Neural cell (in vitro differentiated cells): ENCODE results near the gene SGCB. TPM values are rescaled to one million over a fixed set of nuclear protein-coding genes. Genes with fewer than 3 reads are reported as not detected.

Experiments
- H2AFZ ChIP-seq: fragments of 200-600, 300-800 bp; sonication (generic), shearing (Covaris generic); 2 replicates; pipeline ENCODE4 v1.6.0; 2014; ENCODE audit warnings: low read depth, mild to moderate bottlenecking, antibody characterized with exemption, low read length, moderate library complexity
- H3F3A ChIP-seq: fragments of 200-600 bp; shearing (Covaris generic); 2 replicates; pipeline ENCODE4 v1.6.1; 2016; ENCODE audit warnings: mild to moderate bottlenecking, moderate library complexity, mixed read lengths, antibody characterized with exemption, low read length; ENCODE audit not compliant: insufficient read depth, poor library complexity, severe bottlenecking
- H3K27ac ChIP-seq: fragments of 200-600, 300-800 bp; sonication (generic), shearing (Covaris generic); 2 replicates; pipeline ENCODE4 v1.5.1; 2014; ENCODE audit warnings: mild to moderate bottlenecking, low read length, moderate library complexity
- H3K27me3 ChIP-seq: fragments of 300-800, 200-600 bp; sonication (generic), shearing (Covaris generic); 2 replicates; pipeline ENCODE4 v1.6.0; 2014; ENCODE audit warnings: mild to moderate bottlenecking, low read depth, low read length, moderate library complexity; ENCODE audit not compliant: insufficient read depth
- H3K36me3 ChIP-seq: fragments of 300-800, 200-600 bp; sonication (generic), shearing (Covaris generic); 2 replicates; pipeline ENCODE4 v1.5.1; 2014; ENCODE audit warnings: mild to moderate bottlenecking, antibody characterized with exemption, low read length, moderate library complexity; ENCODE audit not compliant: insufficient read depth
- H3K4me2 ChIP-seq: fragments of 300-800, 200-600 bp; sonication (generic), shearing (Covaris generic); 2 replicates; pipeline ENCODE4 v1.6.0; 2014; ENCODE audit warnings: mild to moderate bottlenecking, low read length
- H3K4me3 ChIP-seq: fragments of 300-800, 200-600 bp; sonication (generic), shearing (Covaris generic); 2 replicates; pipeline ENCODE4 v1.5.1; 2014; ENCODE audit warnings: mild to moderate bottlenecking, low read length, moderate library complexity
- H3K79me2 ChIP-seq: fragments of 200-600 bp; shearing (Covaris generic); replicated peaks from 2 replicates; pipeline ENCODE4 v1.6.0; 2014; ENCODE audit warnings: mild to moderate bottlenecking, low read length, moderate library complexity; ENCODE audit not compliant: insufficient read depth
- H3K9ac ChIP-seq: fragments of 300-800, 200-600 bp; sonication (generic), shearing (Covaris generic); 2 replicates; pipeline ENCODE4 v1.6.1; 2016; ENCODE audit warnings: mild to moderate bottlenecking, low read length, mixed read lengths
- H3K9me2 ChIP-seq: fragments of 200-600 bp; shearing (Covaris generic); 2 replicates; pipeline ENCODE4 v1.6.1; 2016; ENCODE audit warnings: mild to moderate bottlenecking, low read length, mixed read lengths; ENCODE audit not compliant: insufficient read depth
- H3K9me3 ChIP-seq: fragments of 200-600, 300-800 bp; sonication (generic), shearing (Covaris generic); 2 replicates; pipeline ENCODE4 v1.6.1; 2016; ENCODE audit warnings: mild to moderate bottlenecking, mixed run types, low read length, moderate library complexity, mixed read lengths
- H4K20me1 ChIP-seq: fragments of 200-600 bp; shearing (Covaris generic); 2 replicates; pipeline ENCODE4 v1.6.1; 2016; ENCODE audit warnings: mild to moderate bottlenecking, mixed run types; ENCODE audit not compliant: insufficient read depth
- CTCF ChIP-seq: fragments of 450-650 bp; IDR thresholded peaks from 2 replicates; pipeline ENCODE4 v1.5.1; 2014; ENCODE audit warnings: antibody characterized with exemption, mild to moderate bottlenecking, moderate library complexity; ENCODE audit not compliant: poor library complexity, severe bottlenecking
- EP300 ChIP-seq: fragments of 450-650 bp; conservative IDR thresholded peaks from 2 replicates; pipeline ENCODE4 v1.6.1; 2014; ENCODE audit warnings: antibody characterized with exemption, mild to moderate bottlenecking, moderate library complexity; ENCODE audit not compliant: poor library complexity, severe bottlenecking
- EZH2 ChIP-seq: fragments of 200-600, 300-800 bp; shearing (Covaris generic), sonication (generic); IDR thresholded peaks from 2 replicates; pipeline ENCODE4 v1.6.1; 2014; ENCODE audit warnings: antibody characterized with exemption, low read length, borderline replicate concordance, mild to moderate bottlenecking; ENCODE audit not compliant: insufficient read depth, poor library complexity, severe bottlenecking
- MXI1 ChIP-seq: fragments of 450-650 bp; conservative IDR thresholded peaks from 2 replicates; pipeline ENCODE4 v1.6.1; 2014; ENCODE audit warnings: antibody characterized with exemption, mild to moderate bottlenecking; ENCODE audit not compliant: poor library complexity, severe bottlenecking
- POLR2AphosphoS5 ChIP-seq: IDR thresholded peaks from 2 replicates; pipeline ENCODE4 v1.6.1; 2012
- RAD21 ChIP-seq: fragments of 450-650 bp; conservative IDR thresholded peaks from 2 replicates; pipeline ENCODE4 v1.6.1; 2014; ENCODE audit warnings: antibody characterized with exemption, mild to moderate bottlenecking, moderate library complexity
- REST ChIP-seq: IDR thresholded peaks from 2 replicates; pipeline ENCODE4 v1.6.1; 2012; ENCODE audit warnings: borderline replicate concordance
- SMC3 ChIP-seq: fragments of 450-650 bp; conservative IDR thresholded peaks from 2 replicates; pipeline ENCODE4 v1.6.1; 2014; ENCODE audit warnings: antibody characterized with exemption, mild to moderate bottlenecking, moderate library complexity; ENCODE audit not compliant: poor library complexity
- TAF1 ChIP-seq: IDR thresholded peaks from 2 replicates; pipeline ENCODE4 v1.6.1; 2012; ENCODE audit warnings: low read depth
- polyA plus RNA-seq: library from polyadenylated mRNA; depleted of rRNA; stranded (reverse); fragments of >200 nt; gene quantifications from 2 replicates; pipeline ENCODE4 v1.2.3, GENCODE V29; 2014

SGCB gene
- polyA plus RNA-seq, 1 donor from 2014 or later, result 24.5 TPM

DNA sequence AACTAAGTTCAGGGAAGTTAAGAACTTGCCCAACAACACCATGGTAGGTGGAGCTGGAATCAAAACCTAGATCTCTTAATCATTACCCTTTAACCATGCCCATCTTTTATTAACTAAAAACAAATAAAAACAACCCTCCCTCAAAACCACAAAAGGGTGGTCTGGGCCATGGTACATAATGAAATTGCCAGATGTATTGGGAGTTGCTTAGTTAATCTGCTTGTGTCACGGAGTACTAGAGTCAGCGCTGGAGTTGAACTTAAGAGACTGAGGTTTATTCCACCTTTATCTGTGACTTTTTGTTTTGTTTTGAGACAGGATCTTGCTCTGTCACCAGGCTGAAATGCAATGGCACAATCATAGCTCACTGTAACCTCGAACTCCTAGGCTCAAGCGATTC, 31.2 kb downstream of the SGCB start:
- Histone ChIP-seq H2AFZ (no peak overlapping the region), H4K20me1 (no peaks in the 10 kb centered on the region), H3K9me2 (no peaks in the 10 kb centered on the region), H3K27me3 (no peaks in the 10 kb centered on the region), H3K27ac (no peak overlapping the region), H3K4me3 (no peak overlapping the region), H3K9ac (no peak overlapping the region), H3K9me3 (no peaks in the 10 kb centered on the region), H3K36me3 (peaks cover 4% of the 10 kb centered on the region), H3K79me2 (no peaks in the 10 kb centered on the region), H3F3A (no peaks in the 10 kb centered on the region), H3K4me2 (no peak overlapping the region)
- TF ChIP-seq SMC3, result no peak
- TF ChIP-seq REST, result no peak
- no peak for TF ChIP-seq POLR2AphosphoS5
- no peak for TF ChIP-seq MXI1
- no peak for TF ChIP-seq EP300
- no peak for TF ChIP-seq RAD21
- no peak for TF ChIP-seq TAF1
- TF ChIP-seq CTCF, result no peak
- no peak for TF ChIP-seq EZH2

DNA sequence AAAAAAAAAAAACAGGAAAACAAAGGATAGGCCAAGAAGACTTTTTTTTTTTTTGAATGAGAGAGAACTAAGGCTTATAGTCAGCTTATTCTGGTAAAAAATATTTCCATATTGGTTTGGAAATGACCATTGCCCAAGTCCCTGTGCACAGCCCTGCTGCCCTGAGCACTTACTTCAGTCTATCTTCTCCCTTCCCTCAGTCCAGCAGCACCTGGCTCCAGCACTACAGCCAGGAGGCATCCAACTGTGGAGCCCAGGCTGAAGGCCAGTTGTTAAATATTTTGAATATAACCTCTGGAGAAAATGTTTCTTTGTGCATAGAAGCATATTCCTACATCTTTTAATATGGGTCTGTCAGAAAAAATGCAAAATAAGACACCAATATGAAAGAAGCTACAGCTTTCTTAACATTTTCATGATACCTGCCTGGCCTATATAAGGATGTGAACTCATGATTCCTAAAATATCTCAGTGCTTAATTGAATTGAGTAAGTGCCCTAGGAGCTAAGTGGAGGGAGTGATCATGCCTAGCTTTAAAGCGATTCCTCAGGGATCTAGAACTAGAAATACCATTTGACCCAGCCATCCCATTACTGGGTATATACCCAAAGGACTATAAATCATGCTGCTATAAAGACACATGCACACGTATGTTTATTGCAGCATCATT, 32.4 kb downstream of the SGCB start:
- Histone ChIP-seq H3K4me3 (no peak overlapping the region), H3K9ac (no peak overlapping the region), H3K36me3 (peaks cover under 1% of the 10 kb centered on the region), H2AFZ (no peak overlapping the region), H3K4me2 (no peak overlapping the region), H3K27ac (no peak overlapping the region), H4K20me1 (no peaks in the 10 kb centered on the region), H3K79me2 (no peaks in the 10 kb centered on the region), H3K9me3 (no peaks in the 10 kb centered on the region), H3F3A (no peaks in the 10 kb centered on the region), H3K9me2 (no peaks in the 10 kb centered on the region), H3K27me3 (no peaks in the 10 kb centered on the region)
- TF ChIP-seq RAD21 (no peak), SMC3 (no peak), MXI1 (no peak), CTCF (no peak), EP300 (no peak), TAF1 (no peak), EZH2 (no peak), REST (no peak), POLR2AphosphoS5 (no peak)
